ENCODE measurements around the gene MICALL2. TPM values are rescaled to one million over a fixed set of nuclear protein-coding genes. Genes with fewer than 3 reads are reported as not detected.

The MICALL2 gene
- total and polyA plus RNA-seq, 4 donors = 19.0 to 70.6 (median 41.0) TPM

GRCh38 chr7:1480670-1481069 is 21.4 kb upstream of the MICALL2 start:
- H3K9ac ChIP-seq (ENCODE audit: insufficient read depth in 1 of 2, low read length in 2 of 2) = no peak overlapping the region
- H3K36me3 ChIP-seq (ENCODE audit: control insufficient read depth in 4 of 4, insufficient read depth in 4 of 4, low read length in 4 of 4) = peaks cover 3 to 97% (median 12%) of the 10 kb centered on the region in 4 donors
- ATAC-seq (ENCODE audit: insufficient read depth, low FRiP score) (no peak), DNase-seq (no peak)
- H3K4me1 ChIP-seq (ENCODE audit: control insufficient read depth in 5 of 5, insufficient read depth in 5 of 5, low read length in 5 of 5) = no peaks in the 10 kb centered on the region
- H3K9me3 ChIP-seq (ENCODE audit: control insufficient read depth in 4 of 4, insufficient read depth in 3 of 4, low read length in 3 of 4) = no peaks in the 10 kb centered on the region
- 87 to 91% methylated on average over 11 to 12 of the region's 12 CpGs for WGBS, 2 donors
- H3K27ac ChIP-seq (ENCODE audit: low read depth in 1 of 2, low read length in 1 of 2) = no peak overlapping the region
- no peak overlapping the region for H3K4me3 ChIP-seq
- TF ChIP-seq CTCF (IDR thresholded peaks at IDR 0.05; ENCODE audit: control extremely low read depth, extremely low read depth) = no peak
- H3K27me3 ChIP-seq (ENCODE audit: control insufficient read depth in 3 of 3, insufficient read depth in 3 of 3, low read length in 2 of 3) = no peaks in the 10 kb centered on the region

- Histone ChIP-seq H3K27ac (ENCODE audit: low read depth in 1 of 2, low read length in 1 of 2) (no peak overlapping the region), H3K9me3 (ENCODE audit: control insufficient read depth in 4 of 4, insufficient read depth in 3 of 4, low read length in 3 of 4) (no peaks in the 10 kb centered on the region), H3K4me3 (no peak overlapping the region), H3K27me3 (ENCODE audit: control insufficient read depth in 3 of 3, insufficient read depth in 3 of 3, low read length in 2 of 3) (no peaks in the 10 kb centered on the region), H3K36me3 (ENCODE audit: control insufficient read depth in 4 of 4, insufficient read depth in 4 of 4, low read length in 4 of 4) (peaks cover 2 to 93% (median 12%) of the 10 kb centered on the region in 4 donors), H3K4me1 (ENCODE audit: control insufficient read depth in 5 of 5, insufficient read depth in 5 of 5, low read length in 5 of 5) (no peaks in the 10 kb centered on the region), H3K9ac (ENCODE audit: insufficient read depth in 1 of 2, low read length in 2 of 2) (no peak overlapping the region)
- DNase-seq (no peak), ATAC-seq (ENCODE audit: insufficient read depth, low FRiP score) (no peak)
- WGBS, 2 donors = 90 to 94% methylated on average over 24 of the region's 24 CpGs
- no peak for TF ChIP-seq CTCF (IDR thresholded peaks at IDR 0.05; ENCODE audit: control extremely low read depth, extremely low read depth)
Observed at GRCh38 chr7:1479287-1479686, 20.0 kb upstream of the MICALL2 start.

- Histone ChIP-seq H3K4me3 (no peak overlapping the region), H3K9ac (ENCODE audit: insufficient read depth in 1 of 2, low read length in 2 of 2) (no peak overlapping the region), H3K27me3 (ENCODE audit: control insufficient read depth in 3 of 3, insufficient read depth in 3 of 3, low read length in 2 of 3) (no peaks in the 10 kb centered on the region), H3K4me1 (ENCODE audit: control insufficient read depth in 5 of 5, insufficient read depth in 5 of 5, low read length in 5 of 5) (no peaks in the 10 kb centered on the region), H3K27ac (ENCODE audit: low read depth in 1 of 2, low read length in 1 of 2) (no peak overlapping the region), H3K9me3 (ENCODE audit: control insufficient read depth in 4 of 4, insufficient read depth in 3 of 4, low read length in 3 of 4) (no peaks in the 10 kb centered on the region), H3K36me3 (ENCODE audit: control insufficient read depth in 4 of 4, insufficient read depth in 4 of 4, low read length in 4 of 4) (peaks cover 4 to 91% (median 13%) of the 10 kb centered on the region in 4 donors)
- ATAC-seq (ENCODE audit: insufficient read depth, low FRiP score) (no peak), DNase-seq (no peak)
- WGBS, 2 donors = 90 to 93% methylated on average over 19 of the region's 19 CpGs
- no peak for TF ChIP-seq CTCF (IDR thresholded peaks at IDR 0.05; ENCODE audit: control extremely low read depth, extremely low read depth)
Observed at GRCh38 chr7:1478480-1478879, 19.2 kb upstream of the MICALL2 start.

GRCh38 chr7:1476859-1477258 is 17.6 kb upstream of the MICALL2 start:
- no peak for ATAC-seq (ENCODE audit: insufficient read depth, low FRiP score)
- peaks cover 5 to 91% (median 16%) of the 10 kb centered on the region in 4 donors for H3K36me3 ChIP-seq (ENCODE audit: control insufficient read depth in 4 of 4, insufficient read depth in 4 of 4, low read length in 4 of 4)

More at GRCh38 chr7:1476859-1477258, 17.6 kb upstream of the MICALL2 start:
- Histone ChIP-seq H3K4me1 (ENCODE audit: control insufficient read depth in 5 of 5, insufficient read depth in 5 of 5, low read length in 5 of 5) (no peaks in the 10 kb centered on the region), H3K27ac (ENCODE audit: low read depth in 1 of 2, low read length in 1 of 2) (no peak overlapping the region), H3K9ac (ENCODE audit: insufficient read depth in 1 of 2, low read length in 2 of 2) (no peak overlapping the region), H3K9me3 (ENCODE audit: control insufficient read depth in 4 of 4, insufficient read depth in 3 of 4, low read length in 3 of 4) (no peaks in the 10 kb centered on the region), H3K27me3 (ENCODE audit: control insufficient read depth in 3 of 3, insufficient read depth in 3 of 3, low read length in 2 of 3) (no peaks in the 10 kb centered on the region), H3K4me3 (no peak overlapping the region)
- no peak for TF ChIP-seq CTCF (IDR thresholded peaks at IDR 0.05; ENCODE audit: control extremely low read depth, extremely low read depth)
- 92 to 94% methylated on average over 15 of the region's 15 CpGs for WGBS, 2 donors
- DNase-seq = no peak
